Stimulated activated memory B cell treated with anti-CD40 and anti-IgM and Interleukin-4, amounts not matched to agents 10 μg/mL and 1 μg/mL and 100 μg/mL, for 72 hours (primary cell): ENCODE data around the gene EPN1.
A peak's percentile ranks its signal among the peaks of the same experiment; 100 is the strongest.

Experiments
- ATAC-seq: fragments of 150-1000 bp; cut with Tn5 transposase; 2 replicates; pipeline ENCODE4 v1.10.0; 2021
- H3K27ac Mint-ChIP-seq: one replicate; pipeline ENCODE4 v1.8.0; 2022; ENCODE audit warnings: mild to moderate bottlenecking, mixed read lengths
- H3K27me3 Mint-ChIP-seq: one replicate; pipeline ENCODE4 v1.8.0; 2022; ENCODE audit warnings: mixed read lengths
- H3K36me3 Mint-ChIP-seq: one replicate; pipeline ENCODE4 v1.8.0; 2022; ENCODE audit warnings: mixed read lengths
- H3K4me1 Mint-ChIP-seq: one replicate; pipeline ENCODE4 v1.8.0; 2022; ENCODE audit warnings: mixed read lengths
- H3K4me3 Mint-ChIP-seq: one replicate; pipeline ENCODE4 v1.8.0; 2022; ENCODE audit warnings: mild to moderate bottlenecking, moderate library complexity, mixed read lengths
- H3K9me3 Mint-ChIP-seq: one replicate; pipeline ENCODE4 v1.8.0; 2022; ENCODE audit warnings: mixed read lengths

EPN1 gene

DNA sequence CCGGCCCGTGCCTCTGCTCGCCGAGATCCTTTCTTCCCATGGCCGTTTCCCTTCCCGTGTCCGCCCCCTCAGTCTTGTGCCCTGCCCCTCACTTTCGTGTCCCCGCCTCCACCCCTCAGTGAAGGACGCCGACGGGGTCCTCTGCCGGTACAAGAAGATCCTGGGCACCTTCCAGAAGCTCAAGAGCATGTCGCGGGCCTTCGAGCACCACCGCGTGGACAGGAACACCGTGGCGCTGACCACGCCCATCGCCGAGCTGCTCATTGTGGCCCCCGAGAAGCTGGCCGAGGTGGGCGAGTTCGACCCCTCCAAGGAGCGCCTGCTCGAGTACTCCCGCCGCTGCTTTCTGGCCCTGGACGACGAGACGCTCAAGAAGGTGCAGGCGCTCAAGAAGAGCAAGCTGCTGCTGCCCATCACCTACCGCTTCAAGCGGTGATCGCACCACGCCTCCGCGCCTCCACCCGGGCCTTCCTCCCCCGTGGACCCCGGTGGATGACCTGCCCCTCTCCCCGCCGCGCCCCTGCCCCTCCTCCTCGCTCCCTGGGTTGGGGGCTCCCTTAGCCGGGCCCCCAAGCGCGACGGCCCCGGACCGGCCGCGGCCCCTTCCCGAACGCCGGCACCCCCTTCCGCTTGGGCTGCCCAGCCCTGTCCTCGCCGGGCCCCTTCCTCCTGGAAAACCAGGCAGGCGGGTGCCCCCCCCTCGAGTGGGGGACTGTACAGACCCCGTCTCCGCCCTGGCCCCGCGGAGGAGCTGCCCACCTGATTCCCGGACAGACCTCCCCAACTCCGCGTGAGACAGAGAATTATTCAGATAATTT lies 22.5 kb upstream of the EPN1 start:
- H3K9me3 Mint-ChIP-seq: no peaks in the 10 kb centered on the region
- H3K27ac Mint-ChIP-seq: no peak overlapping the region
- ATAC-seq: no peak
- H3K27me3 Mint-ChIP-seq: no peaks in the 10 kb centered on the region
- peaks cover 53% of the 10 kb centered on the region for H3K4me1 Mint-ChIP-seq
- H3K4me3 Mint-ChIP-seq: no peak overlapping the region
- H3K36me3 Mint-ChIP-seq: peaks cover 45% of the 10 kb centered on the region

DNA sequence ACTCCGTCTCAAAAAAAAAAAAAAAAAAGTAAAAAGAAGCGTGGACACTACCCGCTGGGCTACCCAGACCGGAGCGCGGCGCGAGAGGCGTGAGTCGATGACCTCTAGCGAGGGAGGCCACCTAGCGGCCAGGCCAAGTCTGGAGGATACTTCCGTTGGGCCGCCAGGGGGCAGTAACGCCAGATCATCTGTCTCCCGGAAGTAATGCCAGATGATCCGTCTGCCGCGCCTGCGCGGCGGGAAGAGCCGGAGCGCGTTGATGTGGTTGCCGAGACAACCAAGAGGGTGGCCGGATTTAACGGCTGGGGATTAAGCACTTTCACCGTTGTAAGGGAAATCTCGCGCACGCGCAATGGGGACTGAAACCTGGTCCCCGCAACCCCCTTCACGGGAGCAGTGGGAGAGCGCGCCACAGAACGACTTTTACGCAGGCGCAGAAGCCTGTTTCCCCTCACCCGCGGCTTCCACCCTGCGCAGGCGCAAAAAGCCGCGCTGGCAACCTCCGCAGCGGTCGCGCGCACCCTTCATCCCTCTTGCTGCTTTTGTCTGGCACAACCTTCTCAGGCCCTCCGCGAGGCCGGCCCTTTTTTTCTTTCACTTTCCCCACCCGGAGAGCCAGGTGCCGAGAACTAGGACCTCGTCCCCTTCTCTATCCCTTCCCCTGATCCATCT lies 21.2 kb upstream of the EPN1 start:
- peaks cover 58% of the 10 kb centered on the region for H3K4me1 Mint-ChIP-seq
- no peaks in the 10 kb centered on the region for H3K27me3 Mint-ChIP-seq
- no peaks in the 10 kb centered on the region for H3K9me3 Mint-ChIP-seq
- peak overlapping the region; percentile 85 for H3K4me3 Mint-ChIP-seq
- H3K27ac Mint-ChIP-seq: peak overlapping the region; percentile 97
- peak; percentile 67 for ATAC-seq
- peaks cover 42% of the 10 kb centered on the region for H3K36me3 Mint-ChIP-seq

DNA sequence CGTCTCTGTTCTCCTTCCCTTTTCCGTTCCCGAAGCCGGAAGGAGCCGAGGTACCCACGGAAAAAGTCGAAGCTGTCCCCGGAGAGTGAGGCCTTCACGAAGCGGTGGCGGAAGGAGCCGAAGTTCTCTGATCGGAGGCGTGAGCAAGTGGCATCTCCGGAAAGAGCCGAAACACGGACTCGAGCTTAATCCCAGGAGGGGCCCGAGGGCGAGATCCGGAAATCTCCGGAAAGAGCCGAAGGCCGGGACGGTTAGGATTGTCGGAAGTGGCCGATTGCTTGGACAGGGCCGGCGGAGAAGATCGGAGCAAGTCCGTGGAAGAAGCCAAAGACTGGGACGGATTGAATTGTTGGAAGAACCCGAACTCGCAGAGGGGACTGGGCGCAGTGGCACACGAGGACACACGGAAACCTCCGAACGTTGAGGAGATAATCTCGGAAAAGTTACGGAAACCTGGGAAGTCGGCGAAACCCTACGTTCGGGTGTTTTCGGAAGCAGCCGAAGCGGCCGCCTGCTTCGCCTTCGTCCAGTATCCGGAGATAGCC lies 20.6 kb upstream of the EPN1 start:
- H3K4me3 Mint-ChIP-seq: peak overlapping the region; percentile 85
- peaks cover 41% of the 10 kb centered on the region for H3K36me3 Mint-ChIP-seq
- peak overlapping the region; percentile 97 for H3K27ac Mint-ChIP-seq
- peaks cover 58% of the 10 kb centered on the region for H3K4me1 Mint-ChIP-seq
- no peaks in the 10 kb centered on the region for H3K9me3 Mint-ChIP-seq
- H3K27me3 Mint-ChIP-seq: no peaks in the 10 kb centered on the region
- peak; percentile 84 for ATAC-seq

DNA sequence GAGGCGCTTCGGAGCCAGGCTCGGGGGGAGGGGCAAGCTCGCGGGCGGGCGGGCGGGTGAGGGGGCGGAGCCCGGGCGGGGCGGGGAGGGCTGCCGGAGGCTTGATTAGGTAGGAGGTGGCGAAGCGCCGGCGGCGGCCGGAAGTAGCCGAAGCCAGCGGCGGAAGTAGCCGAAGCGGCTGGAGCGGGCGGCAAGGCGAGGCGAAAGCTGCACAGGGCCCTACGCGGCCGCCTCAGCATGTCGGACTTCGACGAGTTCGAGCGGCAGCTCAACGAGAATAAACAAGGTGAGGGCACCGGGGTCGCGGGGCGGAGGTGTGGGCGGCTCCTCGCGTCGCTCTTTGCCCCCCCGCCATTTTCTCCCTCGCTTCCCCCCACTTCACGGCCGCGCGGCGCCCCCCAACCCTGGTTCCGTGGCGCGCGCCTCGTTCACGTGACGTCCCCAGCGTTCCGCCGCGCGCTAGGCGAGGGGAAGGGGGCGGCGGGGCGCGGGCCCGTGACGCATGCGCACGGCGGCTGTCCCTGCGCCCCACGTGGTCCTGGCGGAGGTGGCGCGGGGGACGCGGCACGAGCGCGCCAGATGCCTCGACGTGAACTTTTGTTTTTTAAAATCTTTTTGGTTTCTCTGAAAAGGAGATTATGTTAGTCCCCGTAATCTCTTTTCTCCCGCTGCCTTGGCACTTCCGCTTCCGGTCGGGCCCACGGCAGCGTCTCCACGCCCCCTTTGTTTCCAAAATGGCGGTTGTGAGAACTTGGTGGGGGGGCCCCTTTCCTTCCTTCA lies 20.0 kb upstream of the EPN1 start, which contains the start of gene U2AF2:
Gene U2AF2 (plus strand): TSS at position 168 of the 780 bp plus-strand sequence. CDS start 70 bp downstream, at position 238.
- Mint-ChIP-seq H3K27ac (peak within 1 kb of the TSS; percentile 97), H3K4me1 (peaks cover 58% of the 10 kb centered on the region), H3K36me3 (peaks cover 41% of the 10 kb centered on the region), H3K27me3 (no peaks in the 10 kb centered on the region), H3K4me3 (peak within 1 kb of the TSS; percentile 85), H3K9me3 (no peaks in the 10 kb centered on the region)
- ATAC-seq: peak; percentile 66

DNA sequence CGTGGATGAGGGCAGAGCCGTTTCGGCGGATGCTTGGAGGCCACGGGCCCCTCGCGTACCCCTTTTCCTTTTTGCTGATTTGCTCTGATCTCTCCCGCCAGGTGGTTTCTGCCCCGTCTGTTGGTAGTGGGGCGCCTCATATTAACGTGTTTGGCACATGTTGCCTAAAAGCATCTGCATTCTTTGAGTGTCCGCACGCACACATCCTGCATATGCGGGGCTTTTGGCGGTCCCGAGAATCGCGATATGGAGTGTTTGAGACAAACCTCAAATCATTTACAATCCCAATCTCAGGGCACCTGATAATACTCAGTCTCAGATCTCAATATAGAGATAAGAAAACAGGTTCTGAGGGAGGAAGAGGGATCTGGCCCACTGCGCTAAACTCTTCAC lies 19.4 kb upstream of the EPN1 start:
- peak overlapping the region; percentile 85 for H3K4me3 Mint-ChIP-seq
- no peaks in the 10 kb centered on the region for H3K9me3 Mint-ChIP-seq
- peaks cover 58% of the 10 kb centered on the region for H3K4me1 Mint-ChIP-seq
- H3K27ac Mint-ChIP-seq: peak overlapping the region; percentile 97
- no peak for ATAC-seq
- H3K36me3 Mint-ChIP-seq: peaks cover 41% of the 10 kb centered on the region
- H3K27me3 Mint-ChIP-seq: no peaks in the 10 kb centered on the region

DNA sequence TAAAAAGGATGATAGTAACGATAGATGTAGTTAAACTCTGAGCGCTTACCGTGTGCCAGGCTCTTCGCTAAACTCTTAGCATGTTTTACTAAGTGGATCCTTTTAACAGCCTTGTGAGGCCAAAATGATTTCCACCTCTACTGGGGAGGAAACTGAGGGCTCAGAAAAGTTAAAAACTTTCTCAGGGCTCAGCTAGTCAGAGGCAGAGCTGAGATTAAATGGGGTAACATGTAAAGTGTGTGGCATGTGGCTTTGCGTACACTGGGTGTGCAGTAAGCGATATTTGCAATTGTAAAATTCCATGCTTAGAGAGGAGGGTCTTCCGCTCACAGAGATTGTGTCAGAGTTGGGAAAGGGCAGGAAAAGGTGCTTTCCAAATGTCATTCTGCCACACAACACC lies 18.5 kb upstream of the EPN1 start:
- Mint-ChIP-seq H3K9me3 (no peaks in the 10 kb centered on the region), H3K4me3 (peak overlapping the region; percentile 85), H3K36me3 (peaks cover 41% of the 10 kb centered on the region), H3K4me1 (peaks cover 54% of the 10 kb centered on the region), H3K27ac (peak overlapping the region; percentile 97), H3K27me3 (no peaks in the 10 kb centered on the region)
- ATAC-seq: no peak

DNA sequence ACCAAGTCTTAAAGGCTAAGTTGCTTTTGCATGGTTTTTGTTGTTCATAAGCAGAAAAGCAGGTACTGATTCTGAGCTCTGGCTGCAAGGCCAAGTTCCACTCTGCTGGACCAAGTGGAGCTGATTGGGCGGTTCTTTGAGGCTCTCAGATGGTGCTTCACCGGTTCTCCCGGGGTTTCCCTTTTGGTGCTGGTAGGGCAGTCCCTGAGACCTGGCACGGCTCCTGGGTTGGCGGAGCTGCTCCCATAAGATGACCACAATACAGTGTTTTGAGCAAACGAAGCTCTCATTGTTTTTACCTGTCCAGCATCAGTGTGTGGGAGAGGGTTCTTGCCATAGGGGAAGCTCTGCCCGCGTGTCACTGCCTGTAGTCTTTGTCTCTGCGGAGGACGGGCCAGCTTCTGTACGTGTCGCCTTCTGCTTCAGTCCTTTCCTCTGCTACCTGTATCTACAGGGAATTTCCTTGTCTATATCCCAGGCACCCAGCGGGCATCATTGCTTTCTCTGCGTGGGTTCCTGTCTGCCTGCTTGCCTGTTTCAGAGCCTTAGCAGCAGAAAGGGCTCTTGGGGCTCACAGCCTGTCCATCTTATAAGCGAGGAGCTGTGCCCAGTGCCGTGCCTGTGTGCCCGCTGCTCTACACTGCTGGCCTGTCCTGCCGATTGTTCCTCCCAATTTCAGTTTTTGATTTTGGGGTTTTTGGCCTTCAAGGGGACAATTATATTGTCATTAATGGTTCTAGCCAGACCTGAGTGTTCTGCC lies 17.9 kb upstream of the EPN1 start:
- Mint-ChIP-seq H3K4me1 (peaks cover 56% of the 10 kb centered on the region), H3K27me3 (no peaks in the 10 kb centered on the region), H3K9me3 (no peaks in the 10 kb centered on the region), H3K27ac (peak overlapping the region; percentile 97), H3K36me3 (peaks cover 41% of the 10 kb centered on the region), H3K4me3 (peak overlapping the region; percentile 85)
- ATAC-seq: no peak

DNA sequence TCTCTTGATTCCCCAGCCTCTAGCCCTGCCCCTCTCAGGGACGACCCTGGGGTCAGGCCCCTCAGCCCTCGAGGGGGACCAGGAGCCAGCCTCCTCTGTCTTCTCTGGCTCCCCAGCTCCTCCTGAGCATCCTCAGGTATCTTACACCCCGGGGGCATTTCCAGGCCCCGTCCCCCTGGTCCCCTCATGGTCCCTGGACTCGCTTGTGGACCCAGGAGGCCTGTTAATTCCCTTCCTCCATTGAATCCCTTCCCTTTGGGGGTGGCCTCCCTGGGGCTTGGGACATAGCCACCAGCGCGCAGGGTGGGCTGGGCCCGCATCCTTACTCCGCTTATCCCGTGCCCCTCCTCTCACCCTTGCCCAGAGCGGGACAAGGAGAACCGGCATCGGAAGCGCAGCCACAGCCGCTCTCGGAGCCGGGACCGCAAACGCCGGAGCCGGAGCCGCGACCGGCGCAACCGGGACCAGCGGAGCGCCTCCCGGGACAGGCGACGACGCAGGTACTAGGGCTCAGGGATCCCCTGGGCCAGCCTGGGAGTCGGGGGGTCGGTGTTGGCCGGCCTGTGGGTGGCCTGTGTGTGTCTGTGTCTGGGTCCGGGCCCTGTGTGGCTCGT lies 16.1 kb upstream of the EPN1 start:
- Mint-ChIP-seq H3K27ac (peak overlapping the region; percentile 88), H3K9me3 (no peaks in the 10 kb centered on the region), H3K4me1 (peaks cover 72% of the 10 kb centered on the region), H3K36me3 (peaks cover 55% of the 10 kb centered on the region), H3K4me3 (peak overlapping the region; percentile 66), H3K27me3 (no peaks in the 10 kb centered on the region)
- ATAC-seq: no peak

DNA sequence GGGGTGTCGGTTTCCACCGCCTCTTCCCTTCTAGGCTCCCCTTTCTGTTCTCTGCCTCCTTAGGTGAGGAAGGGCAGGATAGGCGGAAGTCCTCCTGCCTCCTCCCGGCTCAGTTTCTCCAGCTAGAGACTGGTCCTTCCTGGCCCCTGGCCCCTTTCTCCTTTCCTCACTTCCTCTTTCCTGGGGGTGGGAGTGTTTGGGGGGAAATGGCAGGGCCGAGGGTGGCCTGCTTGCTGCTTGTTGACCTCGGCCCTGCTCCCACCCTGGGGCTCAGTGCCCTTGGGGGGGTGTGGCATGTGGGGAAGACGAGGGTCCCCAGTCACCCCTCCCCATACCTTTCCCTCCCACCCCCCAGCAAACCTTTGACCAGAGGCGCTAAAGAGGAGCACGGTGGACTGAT lies 15.2 kb upstream of the EPN1 start:
- Mint-ChIP-seq H3K27ac (peak overlapping the region; percentile 88), H3K27me3 (no peaks in the 10 kb centered on the region), H3K4me1 (peaks cover 76% of the 10 kb centered on the region), H3K9me3 (no peaks in the 10 kb centered on the region), H3K36me3 (peaks cover 62% of the 10 kb centered on the region), H3K4me3 (peak overlapping the region; percentile 66)
- no peak for ATAC-seq

DNA sequence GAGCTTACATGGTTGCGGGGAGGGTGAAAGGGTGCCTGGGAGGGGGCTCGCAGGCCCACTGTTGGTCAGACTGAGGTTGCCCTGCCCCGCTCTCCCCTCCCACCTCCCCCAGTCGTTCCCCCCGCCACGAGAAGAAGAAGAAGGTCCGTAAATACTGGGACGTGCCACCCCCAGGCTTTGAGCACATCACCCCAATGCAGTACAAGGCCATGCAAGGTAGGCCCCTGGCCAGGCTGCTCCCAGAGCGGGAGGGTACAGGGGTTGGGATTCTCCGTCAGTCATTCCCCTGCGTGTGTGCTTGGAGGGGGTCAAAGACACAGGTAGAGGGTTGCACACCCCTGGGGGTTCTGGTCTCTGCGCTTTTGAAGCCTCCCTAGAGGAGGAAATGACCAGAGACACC lies 14.6 kb upstream of the EPN1 start:
- Mint-ChIP-seq H3K27me3 (no peaks in the 10 kb centered on the region), H3K27ac (peak overlapping the region; percentile 88), H3K4me3 (no peak overlapping the region), H3K4me1 (peaks cover 76% of the 10 kb centered on the region), H3K36me3 (peaks cover 61% of the 10 kb centered on the region), H3K9me3 (no peaks in the 10 kb centered on the region)
- no peak for ATAC-seq

DNA sequence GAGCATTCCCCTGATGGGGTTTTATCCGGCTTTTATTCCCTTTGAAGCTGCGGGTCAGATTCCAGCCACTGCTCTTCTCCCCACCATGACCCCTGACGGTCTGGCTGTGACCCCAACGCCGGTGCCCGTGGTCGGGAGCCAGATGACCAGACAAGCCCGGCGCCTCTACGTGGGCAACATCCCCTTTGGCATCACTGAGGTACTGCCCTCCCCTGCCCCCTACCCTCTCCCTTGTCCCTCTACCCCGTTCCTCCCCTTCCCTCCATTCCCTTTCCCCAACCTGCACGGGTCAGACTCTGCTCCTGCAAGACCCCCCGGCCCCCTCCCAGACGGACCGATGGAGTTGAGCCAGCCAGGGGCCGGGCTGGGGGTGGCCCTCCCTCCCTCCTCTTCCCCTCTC lies 14.0 kb upstream of the EPN1 start:
- Mint-ChIP-seq H3K27me3 (no peaks in the 10 kb centered on the region), H3K9me3 (no peaks in the 10 kb centered on the region), H3K4me3 (no peak overlapping the region), H3K4me1 (peaks cover 71% of the 10 kb centered on the region), H3K27ac (no peak overlapping the region), H3K36me3 (peaks cover 59% of the 10 kb centered on the region)
- no peak for ATAC-seq

DNA sequence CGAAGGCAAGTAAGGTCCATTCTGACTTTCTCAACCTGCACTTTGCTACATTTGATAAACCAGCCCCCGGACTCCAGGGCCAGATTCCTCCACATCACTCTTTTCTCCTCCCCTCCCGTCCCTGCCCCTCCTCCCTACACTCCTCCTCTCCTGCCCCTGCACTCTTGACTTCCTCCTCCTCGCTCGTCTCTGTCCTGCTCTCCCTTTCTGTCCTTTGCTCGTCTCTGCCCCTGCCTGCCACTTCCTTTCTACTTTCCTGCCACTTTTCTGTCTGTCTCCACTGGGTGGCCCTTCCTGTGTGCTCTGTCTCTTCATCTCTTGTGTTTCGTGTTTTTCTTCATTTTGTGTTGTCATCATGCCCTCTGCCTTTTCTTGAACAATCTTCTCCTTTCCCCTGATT lies 13.2 kb upstream of the EPN1 start:
- H3K27ac Mint-ChIP-seq: peak overlapping the region; percentile 26
- ATAC-seq: no peak
- H3K9me3 Mint-ChIP-seq: no peaks in the 10 kb centered on the region
- peaks cover 67% of the 10 kb centered on the region for H3K4me1 Mint-ChIP-seq
- H3K36me3 Mint-ChIP-seq: peaks cover 60% of the 10 kb centered on the region
- H3K27me3 Mint-ChIP-seq: no peaks in the 10 kb centered on the region
- H3K4me3 Mint-ChIP-seq: no peak overlapping the region

DNA sequence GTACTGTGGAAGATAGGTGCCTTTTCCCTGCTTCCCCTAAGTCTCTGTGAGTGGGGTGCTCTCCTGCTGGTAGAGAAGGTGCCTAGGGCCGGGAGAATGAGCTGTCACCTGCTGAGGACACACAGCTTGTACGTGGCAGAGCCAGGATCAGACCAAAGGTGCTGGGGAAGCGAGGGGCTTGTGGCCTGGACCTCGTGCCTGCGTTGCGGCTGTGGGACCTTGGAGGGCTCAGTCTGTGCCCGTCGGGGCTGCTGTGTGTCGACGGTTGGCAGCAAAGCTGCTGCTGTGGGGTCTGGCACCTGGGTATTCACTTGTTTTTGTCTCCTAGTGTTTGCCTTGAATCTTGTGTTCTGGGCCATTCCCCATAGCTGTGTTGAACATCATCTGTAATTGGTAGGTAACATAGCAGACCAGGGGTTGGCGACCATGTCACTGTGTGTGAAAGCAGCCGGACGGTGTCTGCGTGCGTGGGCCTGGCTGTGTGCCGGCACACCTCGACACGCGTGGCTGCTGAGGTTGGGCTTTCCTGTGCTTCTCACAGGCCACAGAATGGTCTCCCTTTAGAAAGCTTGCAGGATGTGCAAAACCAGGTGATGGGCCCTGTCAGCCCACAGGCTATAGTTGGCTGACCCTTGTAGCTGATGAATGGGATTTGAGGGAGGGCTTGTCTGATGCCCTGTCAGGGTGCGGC lies 11.0 kb upstream of the EPN1 start:
- Mint-ChIP-seq H3K9me3 (no peaks in the 10 kb centered on the region), H3K27ac (no peak overlapping the region), H3K4me3 (no peak overlapping the region), H3K4me1 (peaks cover 47% of the 10 kb centered on the region), H3K27me3 (no peaks in the 10 kb centered on the region), H3K36me3 (peaks cover 60% of the 10 kb centered on the region)
- ATAC-seq: no peak
